ENCODE results near the gene ATG4D.

GRCh38 chr19:10549733-10550132 lies 6.0 kb downstream of the ATG4D start:
- TF ChIP-seq POLR2A (IDR thresholded peaks at IDR 0.05) (no peak), CTCF (IDR thresholded peaks at IDR 0.05) (no peak)
